Karpas-422 (cell line): ENCODE data around the gene HTR3A. TPM values are rescaled to one million over a fixed set of nuclear protein-coding genes. Genes with fewer than 3 reads are reported as not detected.

Source experiments
- total RNA-seq: library from RNA; depleted of rRNA; stranded (reverse); fragments of >200 nt; shearing (Covaris generic); gene quantifications from 2 replicates; pipeline ENCODE4 v1.2.3, GENCODE V29; 2014; ENCODE audit warnings: low replicate concordance; rRNA removed

The HTR3A gene
- total RNA-seq, 1 experiment from 2014 or later, result 242 TPM

Other genes starting within 250 kb of the HTR3A start
- gene ZW10, start 201.4 kb upstream of the HTR3A start, total RNA-seq, result 6.3 and 11.4 TPM in 2 replicates
- not detected in 2 replicates for gene CLDN25, start 195.3 kb upstream of the HTR3A start, total RNA-seq
- 17.4 and 45.6 TPM in 2 replicates for gene USP28, start 99.5 kb upstream of the HTR3A start, total RNA-seq
- 2.2 and 2.7 TPM in 2 replicates for gene HTR3B, start 70.3 kb upstream of the HTR3A start, total RNA-seq
- not detected in 2 replicates for gene ZBTB16, start 84.6 kb downstream of the HTR3A start, total RNA-seq